ENCODE data around the gene ERGIC1. TPM values are rescaled to one million over a fixed set of nuclear protein-coding genes. Genes with fewer than 3 reads are reported as not detected.

The ERGIC1 gene
- total and polyA plus RNA-seq, 9 donors: 41.7 to 147 (median 92.3) TPM

GRCh38 chr5:172874647-172875504, 40.8 kb downstream of the ERGIC1 start:
- no peaks in the 10 kb centered on the region for H3K36me3 ChIP-seq
- no peak for DNase-seq
- H3K27me3 ChIP-seq: no peaks in the 10 kb centered on the region
- no peaks in the 10 kb centered on the region for H3K9me3 ChIP-seq
- H3K27ac ChIP-seq: peak overlapping the region in 1 of 2 donors; percentile 27
- TF ChIP-seq CTCF (IDR thresholded peaks at IDR 0.05) (no peak), POLR2A (IDR thresholded peaks at IDR 0.05) (no peak), EP300 (IDR thresholded peaks at IDR 0.05) (no peak)
- intact Hi-C loops (cut with DNase I): no loop called here
- 64 to 80% (median 69%) methylated on average over 8 of the region's 8 CpGs for WGBS, 3 donors
- H3K4me1 ChIP-seq (ENCODE audit: insufficient read depth): peaks cover 44% of the 10 kb centered on the region
- H3K4me3 ChIP-seq: no peak overlapping the region

- Histone ChIP-seq H3K4me1 (ENCODE audit: insufficient read depth) (peaks cover 38% of the 10 kb centered on the region), H3K9me3 (no peaks in the 10 kb centered on the region), H3K4me3 (no peak overlapping the region), H3K36me3 (no peaks in the 10 kb centered on the region), H3K27ac (peak overlapping the region in 1 of 2 donors; percentile 27), H3K27me3 (no peaks in the 10 kb centered on the region)
- intact Hi-C loops (cut with DNase I): no loop called here
- 61 to 77% (median 72%) methylated on average over 7 of the region's 7 CpGs for WGBS, 3 donors
- no peak for TF ChIP-seq EP300 (IDR thresholded peaks at IDR 0.05)
- no peak for TF ChIP-seq CTCF (IDR thresholded peaks at IDR 0.05)
- no peak for TF ChIP-seq POLR2A (IDR thresholded peaks at IDR 0.05)
- no peak for DNase-seq
Observed at GRCh38 chr5:172875505-172876279, 41.6 kb downstream of the ERGIC1 start.

- no peak for DNase-seq
- intact Hi-C loops (cut with DNase I): no loop called here
- no peaks in the 10 kb centered on the region for H3K27me3 ChIP-seq
- TF ChIP-seq EP300 (IDR thresholded peaks at IDR 0.05) (no peak), CTCF (IDR thresholded peaks at IDR 0.05) (no peak), POLR2A (IDR thresholded peaks at IDR 0.05) (no peak)
- peaks cover 33% of the 10 kb centered on the region for H3K4me1 ChIP-seq (ENCODE audit: insufficient read depth)
- H3K4me3 ChIP-seq: no peak overlapping the region
- WGBS, 3 donors: 96 to 98% (median 97%) methylated on average over 8 of the region's 8 CpGs
- H3K36me3 ChIP-seq: no peaks in the 10 kb centered on the region
- no peaks in the 10 kb centered on the region for H3K9me3 ChIP-seq
- no peak overlapping the region for H3K27ac ChIP-seq
Observed at GRCh38 chr5:172876578-172876977, 42.5 kb downstream of the ERGIC1 start.

- no peak overlapping the region for H3K27ac ChIP-seq
- 84 to 89% (median 89%) methylated on average over 9 of the region's 9 CpGs for WGBS, 3 donors
- H3K4me1 ChIP-seq (ENCODE audit: insufficient read depth): peaks cover 26% of the 10 kb centered on the region
- intact Hi-C loops (cut with DNase I): no loop called here
- no peaks in the 10 kb centered on the region for H3K36me3 ChIP-seq
- no peak for DNase-seq
- no peak overlapping the region for H3K4me3 ChIP-seq
- no peaks in the 10 kb centered on the region for H3K27me3 ChIP-seq
- no peaks in the 10 kb centered on the region for H3K9me3 ChIP-seq
- no peak for TF ChIP-seq POLR2A (IDR thresholded peaks at IDR 0.05)
- TF ChIP-seq CTCF (IDR thresholded peaks at IDR 0.05): no peak
- TF ChIP-seq EP300 (IDR thresholded peaks at IDR 0.05): no peak
Observed at GRCh38 chr5:172877466-172878260, 43.6 kb downstream of the ERGIC1 start.

Measured in ovary (tissue), 9 donors.